ENCODE results near the gene RIOX2.

Gene RIOX2

GRCh38 chr3:97954228-97954827 lies 17.9 kb downstream of the RIOX2 start:
- DNase-seq (ENCODE audit: low spot score), result no peak

- no peak for DNase-seq (ENCODE audit: low spot score)
These were observed 19.4 kb downstream of the RIOX2 start for GRCh38 chr3:97952872-97953271.

- DNase-seq (ENCODE audit: low spot score), result no peak
These were observed 20.0 kb downstream of the RIOX2 start for GRCh38 chr3:97952280-97952679.

- no peak for DNase-seq (ENCODE audit: low spot score)
These were observed 21.9 kb downstream of the RIOX2 start for GRCh38 chr3:97950360-97950759.

- DNase-seq (ENCODE audit: low spot score), result peak; percentile 36
These were observed 22.5 kb downstream of the RIOX2 start for GRCh38 chr3:97949743-97950142.

GRCh38 chr3:97949110-97949485 lies 23.1 kb downstream of the RIOX2 start:
- DNase-seq (ENCODE audit: low spot score), result peak; percentile 70

- DNase-seq (ENCODE audit: low spot score), result no peak
These were observed 23.7 kb downstream of the RIOX2 start for GRCh38 chr3:97948351-97949109.

- DNase-seq (ENCODE audit: low spot score), result no peak
These were observed 29.3 kb downstream of the RIOX2 start for GRCh38 chr3:97942801-97943546.

GRCh38 chr3:97940034-97940433 lies 32.2 kb downstream of the RIOX2 start:
- no peak for DNase-seq (ENCODE audit: low spot score)

- no peak for DNase-seq (ENCODE audit: low spot score)
These were observed 32.8 kb downstream of the RIOX2 start for GRCh38 chr3:97939401-97939800.

- DNase-seq (ENCODE audit: low spot score), result no peak
These were observed 33.8 kb downstream of the RIOX2 start for GRCh38 chr3:97938444-97938843.

- no peak for DNase-seq (ENCODE audit: low spot score)
These were observed 35.0 kb downstream of the RIOX2 start for GRCh38 chr3:97937205-97937604.

GRCh38 chr3:97935842-97936241 lies 36.4 kb downstream of the RIOX2 start:
- no peak for DNase-seq (ENCODE audit: low spot score)

GRCh38 chr3:97934980-97935695 lies 37.1 kb downstream of the RIOX2 start:
- no peak for DNase-seq (ENCODE audit: low spot score)

GRCh38 chr3:97932387-97932801 lies 39.8 kb downstream of the RIOX2 start:
- DNase-seq (ENCODE audit: low spot score), result no peak

GRCh38 chr3:97931218-97931617 lies 41.0 kb downstream of the RIOX2 start:
- no peak for DNase-seq (ENCODE audit: low spot score)

- DNase-seq (ENCODE audit: low spot score), result no peak
These were observed 42.2 kb downstream of the RIOX2 start for GRCh38 chr3:97930018-97930417.

- DNase-seq (ENCODE audit: low spot score), result no peak
These were observed 43.2 kb downstream of the RIOX2 start for GRCh38 chr3:97928986-97929385.

GRCh38 chr3:97927704-97928103 lies 44.5 kb downstream of the RIOX2 start:
- DNase-seq (ENCODE audit: low spot score), result no peak

- DNase-seq (ENCODE audit: low spot score), result no peak
These were observed 54.3 kb downstream of the RIOX2 start for GRCh38 chr3:97917813-97918536.

- no peak for DNase-seq (ENCODE audit: low spot score)
These were observed 55.7 kb downstream of the RIOX2 start for GRCh38 chr3:97916576-97916975.

- DNase-seq (ENCODE audit: low spot score), result no peak
These were observed 57.8 kb downstream of the RIOX2 start for GRCh38 chr3:97914388-97914787.

Data from cerebellar cortex (tissue), 1 donor.